Esophagus muscularis mucosa (tissue), 3 donors: Measurements from ENCODE around the gene EIF1.

ENCODE experiments used
- CTCF ChIP-seq, 3 experiments: fragments of 200-600 bp in 2 of 3; fragments of 450-650 bp in 1 of 3; sonication (generic) in 2 of 3; IDR thresholded peaks; one replicate each; pipeline ENCODE4 v1.5.1; 2017 to 2019; ENCODE audit warnings: antibody characterized with exemption in 3 of 3, mild to moderate bottlenecking in 2 of 3, moderate library complexity in 1 of 3
- POLR2A ChIP-seq: fragments of 450-650 bp; IDR thresholded peaks from one replicate; pipeline ENCODE4 v1.6.1; 2017; ENCODE audit warnings: antibody characterized with exemption, moderate library complexity, mild to moderate bottlenecking, low read depth
- POLR2AphosphoS5 ChIP-seq, 2 donors: sonication (generic); formaldehyde crosslinking; IDR thresholded peaks; one replicate each; pipeline ENCODE4 v1.6.1; 2017; ENCODE audit warnings: antibody characterized with exemption in 2 of 2

- TF ChIP-seq CTCF (IDR thresholded peaks at IDR 0.05) = no peak
- TF ChIP-seq POLR2A = no peak
- no peak for TF ChIP-seq POLR2AphosphoS5 (IDR thresholded peaks at IDR 0.05)
These were observed 35.3 kb upstream of the EIF1 start for GRCh38 chr17:41653421-41653820.
